Measurements from ENCODE around the gene CALCOCO2. TPM values are rescaled to one million over a fixed set of nuclear protein-coding genes. Genes with fewer than 3 reads are reported as not detected.

CALCOCO2 gene
- total and polyA plus RNA-seq, 2 of the 13 experiments (the other 11 are each of a cell fraction or from before 2014, with no cell fraction given), result 72.9 to 111 TPM

- TF ChIP-seq SNAI1 (CRISPR knock-in tag; IDR thresholded peaks at IDR 0.05; ENCODE audit: borderline replicate concordance) (0 out of 2 replicates have a peak, but pooled peaks have one; percentile 26), GLMP (CRISPR knock-in tag; IDR thresholded peaks at IDR 0.05; ENCODE audit: borderline replicate concordance) (no peak), ZKSCAN8 (CRISPR knock-in tag; IDR thresholded peaks at IDR 0.05; ENCODE audit: borderline replicate concordance) (no peak), TBL1XR1 (IDR thresholded peaks at IDR 0.05; ENCODE audit: borderline replicate concordance, low read length, partially characterized antibody) (no peak), ATAD3A (CRISPR knock-in tag; IDR thresholded peaks at IDR 0.05) (0 out of 2 replicates have a peak, but pooled peaks have one; percentile 2), ZEB1 (IDR thresholded peaks at IDR 0.05; ENCODE audit: insufficient replicate concordance, low read depth) (no peak), ZNF260 (CRISPR knock-in tag; IDR thresholded peaks at IDR 0.05; ENCODE audit: borderline replicate concordance, low read depth) (no peak), ZNF343 (CRISPR knock-in tag; IDR thresholded peaks at IDR 0.05) (no peak), PHF5A (CRISPR knock-in tag; IDR thresholded peaks at IDR 0.05; ENCODE audit: low read depth, unreplicated experiment) (no peak), BRCA1 (CRISPR knock-in tag; IDR thresholded peaks at IDR 0.05) (no peak), ZNF276 (CRISPR knock-in tag; IDR thresholded peaks at IDR 0.05; ENCODE audit: low read depth) (no peak), ISL2 (CRISPR knock-in tag; IDR thresholded peaks at IDR 0.05) (no peak), ZC3H13 (CRISPR knock-in tag; IDR thresholded peaks at IDR 0.05) (no peak), CC2D1A (CRISPR knock-in tag; IDR thresholded peaks at IDR 0.05) (no peak), NR1H2 (CRISPR knock-in tag; IDR thresholded peaks at IDR 0.05; ENCODE audit: borderline replicate concordance, low read depth) (no peak), GTF2F1 (IDR thresholded peaks at IDR 0.05; ENCODE audit: low read length) (no peak), POLR2AphosphoS5 (IDR thresholded peaks at IDR 0.05; ENCODE audit: low read depth, low read length) (no peak)
- TF ChIP-seq, protein P1, sequence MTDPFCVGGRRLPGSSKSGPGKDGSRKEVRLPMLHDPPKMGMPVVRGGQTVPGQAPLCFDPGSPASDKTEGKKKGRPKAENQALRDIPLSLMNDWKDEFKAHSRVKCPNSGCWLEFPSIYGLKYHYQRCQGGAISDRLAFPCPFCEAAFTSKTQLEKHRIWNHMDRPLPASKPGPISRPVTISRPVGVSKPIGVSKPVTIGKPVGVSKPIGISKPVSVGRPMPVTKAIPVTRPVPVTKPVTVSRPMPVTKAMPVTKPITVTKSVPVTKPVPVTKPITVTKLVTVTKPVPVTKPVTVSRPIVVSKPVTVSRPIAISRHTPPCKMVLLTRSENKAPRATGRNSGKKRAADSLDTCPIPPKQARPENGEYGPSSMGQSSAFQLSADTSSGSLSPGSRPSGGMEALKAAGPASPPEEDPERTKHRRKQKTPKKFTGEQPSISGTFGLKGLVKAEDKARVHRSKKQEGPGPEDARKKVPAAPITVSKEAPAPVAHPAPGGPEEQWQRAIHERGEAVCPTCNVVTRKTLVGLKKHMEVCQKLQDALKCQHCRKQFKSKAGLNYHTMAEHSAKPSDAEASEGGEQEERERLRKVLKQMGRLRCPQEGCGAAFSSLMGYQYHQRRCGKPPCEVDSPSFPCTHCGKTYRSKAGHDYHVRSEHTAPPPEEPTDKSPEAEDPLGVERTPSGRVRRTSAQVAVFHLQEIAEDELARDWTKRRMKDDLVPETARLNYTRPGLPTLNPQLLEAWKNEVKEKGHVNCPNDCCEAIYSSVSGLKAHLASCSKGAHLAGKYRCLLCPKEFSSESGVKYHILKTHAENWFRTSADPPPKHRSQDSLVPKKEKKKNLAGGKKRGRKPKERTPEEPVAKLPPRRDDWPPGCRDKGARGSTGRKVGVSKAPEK (CRISPR knock-in tag; IDR thresholded peaks at IDR 0.05; ENCODE audit: borderline replicate concordance), result no peak
- TF ChIP-seq, protein P2, sequence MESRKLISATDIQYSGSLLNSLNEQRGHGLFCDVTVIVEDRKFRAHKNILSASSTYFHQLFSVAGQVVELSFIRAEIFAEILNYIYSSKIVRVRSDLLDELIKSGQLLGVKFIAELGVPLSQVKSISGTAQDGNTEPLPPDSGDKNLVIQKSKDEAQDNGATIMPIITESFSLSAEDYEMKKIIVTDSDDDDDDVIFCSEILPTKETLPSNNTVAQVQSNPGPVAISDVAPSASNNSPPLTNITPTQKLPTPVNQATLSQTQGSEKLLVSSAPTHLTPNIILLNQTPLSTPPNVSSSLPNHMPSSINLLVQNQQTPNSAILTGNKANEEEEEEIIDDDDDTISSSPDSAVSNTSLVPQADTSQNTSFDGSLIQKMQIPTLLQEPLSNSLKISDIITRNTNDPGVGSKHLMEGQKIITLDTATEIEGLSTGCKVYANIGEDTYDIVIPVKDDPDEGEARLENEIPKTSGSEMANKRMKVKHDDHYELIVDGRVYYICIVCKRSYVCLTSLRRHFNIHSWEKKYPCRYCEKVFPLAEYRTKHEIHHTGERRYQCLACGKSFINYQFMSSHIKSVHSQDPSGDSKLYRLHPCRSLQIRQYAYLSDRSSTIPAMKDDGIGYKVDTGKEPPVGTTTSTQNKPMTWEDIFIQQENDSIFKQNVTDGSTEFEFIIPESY (CRISPR knock-in tag; IDR thresholded peaks at IDR 0.05), result no peak
- TF ChIP-seq, protein P3, sequence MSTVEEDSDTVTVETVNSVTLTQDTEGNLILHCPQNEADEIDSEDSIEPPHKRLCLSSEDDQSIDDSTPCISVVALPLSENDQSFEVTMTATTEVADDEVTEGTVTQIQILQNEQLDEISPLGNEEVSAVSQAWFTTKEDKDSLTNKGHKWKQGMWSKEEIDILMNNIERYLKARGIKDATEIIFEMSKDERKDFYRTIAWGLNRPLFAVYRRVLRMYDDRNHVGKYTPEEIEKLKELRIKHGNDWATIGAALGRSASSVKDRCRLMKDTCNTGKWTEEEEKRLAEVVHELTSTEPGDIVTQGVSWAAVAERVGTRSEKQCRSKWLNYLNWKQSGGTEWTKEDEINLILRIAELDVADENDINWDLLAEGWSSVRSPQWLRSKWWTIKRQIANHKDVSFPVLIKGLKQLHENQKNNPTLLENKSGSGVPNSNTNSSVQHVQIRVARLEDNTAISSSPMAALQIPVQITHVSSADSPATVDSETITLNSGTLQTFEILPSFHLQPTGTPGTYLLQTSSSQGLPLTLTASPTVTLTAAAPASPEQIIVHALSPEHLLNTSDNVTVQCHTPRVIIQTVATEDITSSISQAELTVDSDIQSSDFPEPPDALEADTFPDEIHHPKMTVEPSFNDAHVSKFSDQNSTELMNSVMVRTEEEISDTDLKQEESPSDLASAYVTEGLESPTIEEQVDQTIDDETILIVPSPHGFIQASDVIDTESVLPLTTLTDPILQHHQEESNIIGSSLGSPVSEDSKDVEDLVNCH (CRISPR knock-in tag; IDR thresholded peaks at IDR 0.05), result 0 out of 2 replicates have a peak, but pooled peaks have one; percentile 1
These were observed 40.3 kb downstream of the CALCOCO2 start (continued) for GRCh38 chr17:48871035-48871550.
